Stomach smooth muscle (tissue), 2 donors: ENCODE data around the gene XPNPEP1.

ENCODE experiments used
- H3K27ac ChIP-seq: one replicate; pipeline ENCODE4 v1.7.0; 2013; ENCODE audit warnings: mild to moderate bottlenecking, low read length, inconsistent platforms
- H3K27me3 ChIP-seq, 2 donors: one replicate each; pipeline ENCODE4 v1.7.0; 2013; ENCODE audit warnings: low read length in 2 of 2; ENCODE audit not compliant: insufficient read depth in 2 of 2, control insufficient read depth in 1 of 2
- H3K36me3 ChIP-seq, 2 donors: one replicate each; pipeline ENCODE4 v1.7.0; 2013; ENCODE audit warnings: low read length in 2 of 2; ENCODE audit not compliant: control insufficient read depth in 2 of 2, insufficient read depth in 2 of 2
- H3K4me1 ChIP-seq: one replicate; pipeline ENCODE4 v1.7.0; 2013; ENCODE audit warnings: low read length; ENCODE audit not compliant: control insufficient read depth, insufficient read depth
- H3K4me3 ChIP-seq, 2 donors: one replicate each; pipeline ENCODE4 v1.7.0; 2013; ENCODE audit warnings: low read length in 2 of 2
- H3K9ac ChIP-seq, 2 donors: one replicate each; pipeline ENCODE4 v1.7.0; 2013; ENCODE audit warnings: low read length in 2 of 2, mild to moderate bottlenecking in 1 of 2
- H3K9me3 ChIP-seq, 2 donors: one replicate each; pipeline ENCODE4 v1.7.0; 2013; ENCODE audit warnings: low read length in 2 of 2; ENCODE audit not compliant: control insufficient read depth in 2 of 2
- donor health status: healthy.
- donor health status: Pancreatic carcinoma.

Gene XPNPEP1

GRCh38 chr10:109932968-109933367 lies 9.7 kb upstream of the XPNPEP1 start:
- Histone ChIP-seq H3K4me1 (peaks cover 6% of the 10 kb centered on the region), H3K9me3 (no peaks in the 10 kb centered on the region), H3K27ac (no peak overlapping the region), H3K4me3 (no peak overlapping the region), H3K27me3 (peaks cover 0 to 2% of the 10 kb centered on the region in 2 donors), H3K9ac (no peak overlapping the region), H3K36me3 (no peaks in the 10 kb centered on the region)

GRCh38 chr10:109932391-109932790 lies 9.1 kb upstream of the XPNPEP1 start:
- no peak overlapping the region for H3K9ac ChIP-seq
- H3K27me3 ChIP-seq: peaks cover 0 to 2% of the 10 kb centered on the region in 2 donors
- H3K9me3 ChIP-seq: no peaks in the 10 kb centered on the region
- no peak overlapping the region for H3K27ac ChIP-seq
- H3K36me3 ChIP-seq: no peaks in the 10 kb centered on the region
- no peak overlapping the region for H3K4me3 ChIP-seq
- peaks cover 6% of the 10 kb centered on the region for H3K4me1 ChIP-seq

- Histone ChIP-seq H3K4me3 (no peak overlapping the region), H3K4me1 (peaks cover 6% of the 10 kb centered on the region), H3K27me3 (peaks cover 0 to 2% of the 10 kb centered on the region in 2 donors), H3K9me3 (no peaks in the 10 kb centered on the region), H3K27ac (no peak overlapping the region), H3K36me3 (no peaks in the 10 kb centered on the region), H3K9ac (no peak overlapping the region)
Measured at GRCh38 chr10:109931163-109931562, 7.9 kb upstream of the XPNPEP1 start.

GRCh38 chr10:109929501-109930219 lies 6.3 kb upstream of the XPNPEP1 start:
- H3K27ac ChIP-seq: no peak overlapping the region
- peaks cover 0 to 2% of the 10 kb centered on the region in 2 donors for H3K27me3 ChIP-seq
- no peak overlapping the region for H3K4me3 ChIP-seq
- peaks cover 1% of the 10 kb centered on the region for H3K4me1 ChIP-seq
- H3K9ac ChIP-seq: no peak overlapping the region
- H3K36me3 ChIP-seq: no peaks in the 10 kb centered on the region
- no peaks in the 10 kb centered on the region for H3K9me3 ChIP-seq

- Histone ChIP-seq H3K27me3 (no peaks in the 10 kb centered on the region), H3K36me3 (no peaks in the 10 kb centered on the region), H3K4me1 (peaks cover 7% of the 10 kb centered on the region), H3K9me3 (no peaks in the 10 kb centered on the region), H3K9ac (no peak overlapping the region), H3K27ac (no peak overlapping the region), H3K4me3 (no peak overlapping the region)
Measured at GRCh38 chr10:109928475-109928891, 5.2 kb upstream of the XPNPEP1 start.

- H3K27ac ChIP-seq: no peak overlapping the region
- H3K27me3 ChIP-seq: no peaks in the 10 kb centered on the region
- H3K9me3 ChIP-seq: no peaks in the 10 kb centered on the region
- no peaks in the 10 kb centered on the region for H3K36me3 ChIP-seq
- no peak overlapping the region for H3K9ac ChIP-seq
- H3K4me1 ChIP-seq: peaks cover 17% of the 10 kb centered on the region
- H3K4me3 ChIP-seq: no peak overlapping the region
Measured at GRCh38 chr10:109926825-109927224, 3.5 kb upstream of the XPNPEP1 start.

GRCh38 chr10:109926061-109926745 lies 2.9 kb upstream of the XPNPEP1 start:
- Histone ChIP-seq H3K9me3 (no peaks in the 10 kb centered on the region), H3K27ac (no peak overlapping the region), H3K9ac (no peak overlapping the region), H3K4me1 (peaks cover 17% of the 10 kb centered on the region), H3K4me3 (no peak overlapping the region), H3K36me3 (no peaks in the 10 kb centered on the region), H3K27me3 (no peaks in the 10 kb centered on the region)

- H3K36me3 ChIP-seq: no peaks in the 10 kb centered on the region
- no peaks in the 10 kb centered on the region for H3K9me3 ChIP-seq
- no peak overlapping the region for H3K27ac ChIP-seq
- H3K4me1 ChIP-seq: peaks cover 17% of the 10 kb centered on the region
- no peak overlapping the region for H3K4me3 ChIP-seq
- no peaks in the 10 kb centered on the region for H3K27me3 ChIP-seq
- H3K9ac ChIP-seq: no peak overlapping the region
Measured at GRCh38 chr10:109924967-109925620, 1.8 kb upstream of the XPNPEP1 start.

GRCh38 chr10:109924087-109924486 lies 776 bp upstream of the XPNPEP1 start:
- Histone ChIP-seq H3K36me3 (no peaks in the 10 kb centered on the region), H3K27me3 (no peaks in the 10 kb centered on the region), H3K9me3 (no peaks in the 10 kb centered on the region), H3K9ac (peak overlapping the region in 1 of 2 donors; percentile 86), H3K4me3 (peak overlapping the region; percentile 53 to 83), H3K4me1 (peaks cover 17% of the 10 kb centered on the region), H3K27ac (peak overlapping the region; percentile 80)

- Histone ChIP-seq H3K9me3 (no peaks in the 10 kb centered on the region), H3K9ac (peak overlapping the region; percentile 82 to 91), H3K4me1 (peaks cover 17% of the 10 kb centered on the region)
Measured at GRCh38 chr10:109922358-109922975, 844 bp downstream of the XPNPEP1 start.

More at GRCh38 chr10:109922358-109922975, 844 bp downstream of the XPNPEP1 start:
- Histone ChIP-seq H3K36me3 (no peaks in the 10 kb centered on the region), H3K27me3 (no peaks in the 10 kb centered on the region), H3K27ac (peak overlapping the region; percentile 87), H3K4me3 (peak overlapping the region; percentile 77 to 83)
